Mesothelial cell of epicardium (in vitro differentiated cells): ENCODE data around the gene TXNDC2. TPM values are rescaled to one million over a fixed set of nuclear protein-coding genes. Genes with fewer than 3 reads are reported as not detected.

Experiments used
- DNase-seq, 2 experiments: peaks; one replicate each; pipeline ENCODE4 v3.0.0; 2021; ENCODE audit warnings: low spot score in 2 of 2; ENCODE audit not compliant: unreplicated experiment in 2 of 2
- H3K27ac Mint-ChIP-seq: 2 replicates; pipeline ENCODE4 v1.8.0; 2021; ENCODE audit warnings: mixed read lengths
- H3K27me3 Mint-ChIP-seq: 2 replicates; pipeline ENCODE4 v1.8.0; 2021; ENCODE audit warnings: low read depth, mixed read lengths
- H3K36me3 Mint-ChIP-seq: 2 replicates; pipeline ENCODE4 v1.8.0; 2021; ENCODE audit warnings: mixed read lengths
- H3K4me1 Mint-ChIP-seq: 2 replicates; pipeline ENCODE4 v1.8.0; 2021; ENCODE audit warnings: mixed read lengths
- H3K4me3 Mint-ChIP-seq: 2 replicates; pipeline ENCODE4 v1.8.0; 2021; ENCODE audit warnings: mild to moderate bottlenecking, moderate library complexity, mixed read lengths
- H3K9me3 Mint-ChIP-seq: 2 replicates; pipeline ENCODE4 v1.8.0; 2021; ENCODE audit warnings: mixed read lengths
- total RNA-seq: library from RNA; stranded (reverse); gene quantifications from 3 replicates; pipeline ENCODE4 v1.2.1, GENCODE V29; 2021
- TF ChIP-seq, protein P1 (sequence below): fragments of 200-600 bp; sonication (generic); IDR thresholded peaks from one replicate; pipeline ENCODE4 v1.5.0; 2021; ENCODE audit warnings: antibody characterized with exemption; ENCODE audit not compliant: unreplicated experiment

Gene TXNDC2
- total RNA-seq, 1 donor from 2014 or later = not detected

DNA sequence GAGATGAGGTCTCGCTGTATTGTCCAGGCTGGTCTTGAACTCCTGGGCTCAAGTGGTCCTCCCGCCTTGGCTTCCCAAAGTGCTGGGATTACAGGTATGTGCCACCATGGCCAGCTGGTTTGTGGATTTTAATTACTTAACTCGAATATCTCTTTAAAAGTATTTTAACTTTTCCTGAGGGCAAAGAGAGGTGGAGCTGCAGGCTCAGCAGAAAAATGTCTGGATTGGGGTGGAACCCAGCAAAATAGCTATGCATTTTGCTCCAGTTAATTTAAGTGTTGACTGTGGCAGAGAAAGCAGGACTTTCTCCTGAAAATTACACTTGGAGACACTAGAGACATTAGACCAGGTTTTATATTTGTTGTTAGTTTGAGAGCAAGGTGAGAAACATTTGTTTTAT is 35.5 kb upstream of the TXNDC2 start:
- Mint-ChIP-seq H3K36me3 (peaks cover 11% of the 10 kb centered on the region), H3K27ac (no peak overlapping the region), H3K4me3 (no peak overlapping the region), H3K27me3 (no peaks in the 10 kb centered on the region), H3K4me1 (peaks cover 29% of the 10 kb centered on the region), H3K9me3 (no peaks in the 10 kb centered on the region)
- TF ChIP-seq, protein P1, sequence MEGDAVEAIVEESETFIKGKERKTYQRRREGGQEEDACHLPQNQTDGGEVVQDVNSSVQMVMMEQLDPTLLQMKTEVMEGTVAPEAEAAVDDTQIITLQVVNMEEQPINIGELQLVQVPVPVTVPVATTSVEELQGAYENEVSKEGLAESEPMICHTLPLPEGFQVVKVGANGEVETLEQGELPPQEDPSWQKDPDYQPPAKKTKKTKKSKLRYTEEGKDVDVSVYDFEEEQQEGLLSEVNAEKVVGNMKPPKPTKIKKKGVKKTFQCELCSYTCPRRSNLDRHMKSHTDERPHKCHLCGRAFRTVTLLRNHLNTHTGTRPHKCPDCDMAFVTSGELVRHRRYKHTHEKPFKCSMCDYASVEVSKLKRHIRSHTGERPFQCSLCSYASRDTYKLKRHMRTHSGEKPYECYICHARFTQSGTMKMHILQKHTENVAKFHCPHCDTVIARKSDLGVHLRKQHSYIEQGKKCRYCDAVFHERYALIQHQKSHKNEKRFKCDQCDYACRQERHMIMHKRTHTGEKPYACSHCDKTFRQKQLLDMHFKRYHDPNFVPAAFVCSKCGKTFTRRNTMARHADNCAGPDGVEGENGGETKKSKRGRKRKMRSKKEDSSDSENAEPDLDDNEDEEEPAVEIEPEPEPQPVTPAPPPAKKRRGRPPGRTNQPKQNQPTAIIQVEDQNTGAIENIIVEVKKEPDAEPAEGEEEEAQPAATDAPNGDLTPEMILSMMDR = no peak
- no peak for DNase-seq

GRCh38 chr18:9851511-9851910 is 34.3 kb upstream of the TXNDC2 start:
- no peaks in the 10 kb centered on the region for H3K9me3 Mint-ChIP-seq
- DNase-seq = no peak
- TF ChIP-seq, protein P1 = no peak
- no peak overlapping the region for H3K4me3 Mint-ChIP-seq
- peaks cover 11% of the 10 kb centered on the region for H3K36me3 Mint-ChIP-seq
- H3K4me1 Mint-ChIP-seq = peaks cover 23% of the 10 kb centered on the region
- H3K27ac Mint-ChIP-seq = no peak overlapping the region
- no peaks in the 10 kb centered on the region for H3K27me3 Mint-ChIP-seq

DNA sequence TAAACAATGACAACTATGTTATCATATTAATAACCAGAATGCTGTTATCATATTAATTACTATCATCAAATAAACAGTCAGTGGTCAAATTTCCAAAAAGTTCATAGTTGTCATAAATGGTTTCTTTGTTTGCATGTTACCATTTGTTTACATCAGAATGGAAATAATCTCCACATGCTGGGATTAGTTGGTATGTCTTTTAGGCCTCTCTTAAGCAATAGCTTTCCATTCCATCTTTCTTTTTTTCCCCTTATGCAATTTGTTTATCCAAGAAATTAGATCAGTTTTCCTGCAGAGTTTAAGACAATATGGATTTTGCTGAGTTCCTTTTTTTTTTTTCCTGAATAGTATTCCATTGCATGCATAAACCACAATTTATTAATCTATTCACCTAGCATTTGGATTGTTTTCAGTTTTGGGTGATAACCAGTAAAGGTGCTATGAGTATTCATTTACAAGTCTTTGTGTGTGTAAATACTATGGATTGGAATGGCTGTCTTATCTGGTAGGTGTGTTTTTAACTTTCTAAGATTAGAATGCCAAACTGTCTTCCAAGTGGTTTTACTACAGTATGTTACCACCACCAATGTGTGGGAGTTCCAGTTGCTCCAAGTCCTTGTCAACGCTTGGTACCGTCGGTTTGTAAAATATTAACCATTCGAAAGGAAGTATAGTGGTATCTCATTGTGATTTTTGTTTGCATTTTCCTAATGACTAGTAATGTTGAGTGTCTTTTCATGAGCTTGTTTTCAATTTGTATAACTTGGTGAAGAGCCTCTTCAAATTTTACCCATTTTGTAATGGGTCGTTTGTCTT is 33.3 kb upstream of the TXNDC2 start:
- TF ChIP-seq, protein P1 = no peak
- no peak overlapping the region for H3K27ac Mint-ChIP-seq
- H3K27me3 Mint-ChIP-seq = no peaks in the 10 kb centered on the region
- DNase-seq = no peak
- H3K9me3 Mint-ChIP-seq = no peaks in the 10 kb centered on the region
- peaks cover 11% of the 10 kb centered on the region for H3K36me3 Mint-ChIP-seq
- H3K4me1 Mint-ChIP-seq = peaks cover 14% of the 10 kb centered on the region
- no peak overlapping the region for H3K4me3 Mint-ChIP-seq

- no peaks in the 10 kb centered on the region for H3K27me3 Mint-ChIP-seq
- TF ChIP-seq, protein P1 = no peak
- no peaks in the 10 kb centered on the region for H3K9me3 Mint-ChIP-seq
- H3K4me1 Mint-ChIP-seq = peaks cover 2% of the 10 kb centered on the region
- DNase-seq = no peak
- no peak overlapping the region for H3K4me3 Mint-ChIP-seq
- H3K36me3 Mint-ChIP-seq = peaks cover 5% of the 10 kb centered on the region
- H3K27ac Mint-ChIP-seq = no peak overlapping the region
Measured at GRCh38 chr18:9854801-9855676, 30.7 kb upstream of the TXNDC2 start.

DNA sequence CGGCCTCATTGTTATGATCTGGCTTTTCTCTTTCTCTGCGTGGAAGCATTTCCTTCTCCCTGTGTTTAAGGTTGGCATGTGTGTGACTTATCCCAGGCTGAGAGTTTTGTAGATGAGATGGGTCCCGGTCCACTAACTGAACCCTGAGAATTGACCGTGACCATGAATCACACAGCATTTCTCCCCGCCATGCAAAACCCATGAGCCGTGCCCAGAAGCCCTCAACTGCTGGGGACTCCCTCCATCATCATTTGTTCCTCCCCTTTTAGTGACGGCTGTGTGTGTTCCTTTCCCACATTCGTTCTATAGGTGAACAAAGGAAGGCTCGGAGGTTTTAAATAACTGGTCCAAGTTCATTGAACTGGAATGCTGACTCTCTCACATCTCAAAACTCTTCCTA is 30.1 kb upstream of the TXNDC2 start:
- no peaks in the 10 kb centered on the region for H3K9me3 Mint-ChIP-seq
- H3K4me1 Mint-ChIP-seq = no peaks in the 10 kb centered on the region
- TF ChIP-seq, protein P1 = no peak
- H3K36me3 Mint-ChIP-seq = peaks cover 9% of the 10 kb centered on the region
- no peak overlapping the region for H3K4me3 Mint-ChIP-seq
- H3K27ac Mint-ChIP-seq = no peak overlapping the region
- H3K27me3 Mint-ChIP-seq = no peaks in the 10 kb centered on the region
- DNase-seq = no peak
